Body of pancreas (tissue), 4 donors: ENCODE measurements around the gene ANAPC15. TPM values are rescaled to one million over a fixed set of nuclear protein-coding genes. Genes with fewer than 3 reads are reported as not detected.

Source experiments
- ATAC-seq: fragments of 150-250 bp; one replicate; pipeline ENCODE4 v1.9.1; 2016
- DNase-seq, 4 donors: peaks; one replicate each; pipeline ENCODE4 v3.0.0-alpha.2; 2019
- H3K27ac ChIP-seq, 4 donors: fragments of 200-600 bp; sonication (generic); 1 replicate in 3 of 4; 2 replicates in 1 of 4; pipeline versions ENCODE4 v1.5.1 to v1.6.1; 2016 to 2019; ENCODE audit warnings: mild to moderate bottlenecking in 1 of 4, mixed read lengths in 1 of 4, moderate library complexity in 1 of 4
- H3K27me3 ChIP-seq, 2 donors: fragments of 200-600 bp; sonication (generic); one replicate each; pipeline ENCODE4 v1.6.0; 2016; ENCODE audit warnings: mild to moderate bottlenecking in 1 of 2
- H3K36me3 ChIP-seq, 2 donors: fragments of 200-600 bp; sonication (generic); replicated peaks in 1 of 2; 2 replicates each; pipeline ENCODE4 v1.5.1; 2016; ENCODE audit warnings: low read depth in 2 of 2; ENCODE audit not compliant: insufficient read depth in 1 of 2
- H3K4me1 ChIP-seq: fragments of 200-600 bp; sonication (generic); one replicate; pipeline ENCODE4 v1.6.0; 2016
- H3K4me3 ChIP-seq, 2 donors: fragments of 200-600 bp; sonication (generic); 1 replicate in 1 of 2; 2 replicates in 1 of 2; pipeline ENCODE4 v1.5.1; 2016 to 2019
- H3K9me3 ChIP-seq, 3 donors: fragments of 200-600 bp; sonication (generic); 1 replicate in 2 of 3; 2 replicates in 1 of 3; pipeline ENCODE4 v1.5.1; 2016
- CTCF ChIP-seq, 7 experiments: fragments of 450-650 bp in 4 of 7; fragments of 200-600 bp in 3 of 7; sonication (generic) in 3 of 7; IDR thresholded peaks; one replicate each; pipeline ENCODE4 v1.5.1; 2016 to 2019; ENCODE audit warnings: antibody characterized with exemption in 7 of 7
- POLR2A ChIP-seq, 3 donors: fragments of 450-650 bp; IDR thresholded peaks; one replicate each; pipeline ENCODE4 v1.6.1; 2016; ENCODE audit warnings: antibody characterized with exemption in 3 of 3, mild to moderate bottlenecking in 2 of 3
- WGBS, 2 donors: methylation state at CpG; one replicate each; pipeline ENCODE4 v1.1.5; 2017; 5-methylcytosine and 5-hydroxymethylcytosine counted together
- intact Hi-C: fragments of 100-400 bp; cut with DNase I; formaldehyde crosslinking; loops from one replicate; pipeline ENCODE4 v1.15.1; 2023
- total RNA-seq, 2 donors: library from RNA; depleted of rRNA; stranded (reverse); fragments of >200 nt; gene quantifications; one replicate each; pipeline ENCODE4 v1.1.0, GENCODE V29; 2016

Gene ANAPC15
- total RNA-seq, 2 donors from 2014 or later = 14.2 to 22.1 TPM

DNA sequence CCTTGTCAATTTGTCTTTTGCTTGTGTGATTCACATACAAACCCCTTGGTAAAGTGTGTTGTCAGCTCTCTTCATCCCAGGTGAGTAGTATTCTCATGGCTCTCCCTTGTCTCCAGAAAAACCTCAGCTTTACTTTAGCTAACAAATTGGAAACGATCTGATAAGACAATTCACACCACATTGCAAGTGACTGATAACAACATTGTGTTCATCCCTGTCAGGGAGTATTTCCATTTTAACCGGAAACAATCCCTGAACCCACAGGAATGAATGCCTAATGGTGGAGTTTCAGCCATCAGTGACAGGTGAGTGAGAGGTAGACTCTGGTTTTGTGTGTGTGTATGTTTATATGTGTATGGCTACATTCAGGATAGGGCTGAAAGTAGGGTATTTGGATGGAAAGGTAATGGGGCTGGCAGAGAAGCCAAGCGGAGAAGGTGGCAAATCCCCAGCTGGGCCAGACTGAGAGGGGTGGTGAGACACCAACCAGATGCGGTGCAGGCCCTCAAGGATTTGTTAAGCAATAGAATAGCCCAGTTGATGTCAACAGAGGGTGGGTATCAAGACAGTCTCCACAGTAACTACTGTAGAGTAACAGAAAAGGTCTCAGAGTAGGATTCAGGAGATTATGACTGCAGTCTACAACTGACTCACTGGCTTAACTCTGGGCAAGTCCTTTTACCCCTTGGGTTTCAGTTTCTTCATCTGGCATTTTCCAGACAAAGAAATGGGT, 24.3 kb downstream of the ANAPC15 start:
- Histone ChIP-seq H3K27ac (no peak overlapping the region), H3K9me3 (no peaks in the 10 kb centered on the region), H3K4me3 (no peak overlapping the region), H3K27me3 (no peaks in the 10 kb centered on the region), H3K36me3 (no peaks in the 10 kb centered on the region), H3K4me1 (peaks cover 15% of the 10 kb centered on the region)
- no peak for ATAC-seq
- 73 to 84% methylated on average over 4 of the region's 4 CpGs for WGBS, 2 donors
- no peak for DNase-seq
- TF ChIP-seq CTCF (IDR thresholded peaks at IDR 0.05) (no peak), POLR2A (IDR thresholded peaks at IDR 0.05) (no peak)
- intact Hi-C loops = no loop called here

DNA sequence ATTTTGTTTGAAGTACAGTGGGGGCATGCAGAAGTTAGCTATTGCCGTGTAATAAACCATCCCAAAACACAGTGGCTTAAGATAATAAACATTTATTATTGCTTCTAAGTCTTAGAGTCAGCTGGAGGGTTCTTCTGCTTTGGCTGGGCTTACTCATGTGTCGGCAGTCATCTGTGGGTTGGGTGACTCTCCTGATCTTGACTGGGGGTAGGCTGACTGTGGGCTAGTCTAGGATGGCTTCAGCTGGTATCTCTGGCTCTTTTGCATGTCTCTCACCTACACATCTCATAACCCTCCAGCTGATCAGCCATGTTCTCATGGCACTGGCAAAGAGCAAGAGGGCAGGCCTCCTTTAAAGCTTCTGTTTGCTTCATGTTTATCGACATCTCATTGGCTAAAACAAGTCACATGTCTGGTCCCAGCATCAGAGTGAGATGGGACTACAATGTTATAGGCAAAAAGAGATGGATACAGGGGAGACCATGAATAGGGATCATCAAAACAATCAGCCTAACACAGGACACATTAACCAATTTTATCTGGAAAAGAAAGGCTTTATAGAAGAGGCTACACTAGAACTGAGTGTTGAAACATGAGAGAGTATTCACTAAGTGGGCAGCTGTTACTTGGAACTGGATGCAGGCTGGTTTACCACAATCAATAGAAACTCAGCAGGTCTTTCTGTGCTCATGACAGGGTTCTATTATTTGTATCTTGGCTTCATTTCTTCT, 26.7 kb downstream of the ANAPC15 start:
- peaks cover 13% of the 10 kb centered on the region for H3K4me1 ChIP-seq
- 92 to 94% methylated on average over 3 of the region's 3 CpGs for WGBS, 2 donors
- no peaks in the 10 kb centered on the region for H3K27me3 ChIP-seq
- ATAC-seq (no peak), DNase-seq (no peak)
- no peaks in the 10 kb centered on the region for H3K36me3 ChIP-seq
- H3K9me3 ChIP-seq = no peaks in the 10 kb centered on the region
- no peak overlapping the region for H3K27ac ChIP-seq
- intact Hi-C loops = no loop called here
- TF ChIP-seq CTCF (IDR thresholded peaks at IDR 0.05) (no peak), POLR2A (IDR thresholded peaks at IDR 0.05) (no peak)
- no peak overlapping the region for H3K4me3 ChIP-seq

DNA sequence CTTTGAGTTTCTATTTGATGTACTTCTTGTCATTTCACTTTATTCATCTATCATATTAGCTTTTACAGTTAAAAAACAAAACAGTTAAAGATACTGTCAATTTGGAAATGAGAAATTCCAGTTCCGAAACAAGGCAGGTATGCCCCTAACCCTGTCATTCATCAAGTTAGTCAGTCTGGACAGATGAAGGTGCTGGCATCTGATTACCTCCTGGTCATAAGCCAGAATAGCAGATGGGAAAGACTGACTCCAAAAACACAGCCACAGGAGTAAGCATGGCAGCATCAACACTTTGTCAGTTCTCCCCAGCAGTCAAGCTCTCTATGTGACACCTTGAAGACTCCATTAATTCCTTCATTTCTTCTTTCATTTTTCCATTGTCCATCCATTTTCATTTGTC, 27.5 kb downstream of the ANAPC15 start:
- H3K36me3 ChIP-seq = no peaks in the 10 kb centered on the region
- H3K4me1 ChIP-seq = peaks cover 13% of the 10 kb centered on the region
- ATAC-seq (no peak), DNase-seq (no peak)
- no peaks in the 10 kb centered on the region for H3K27me3 ChIP-seq
- no peak for TF ChIP-seq CTCF (IDR thresholded peaks at IDR 0.05)
- no peak for TF ChIP-seq POLR2A (IDR thresholded peaks at IDR 0.05)
- no peaks in the 10 kb centered on the region for H3K9me3 ChIP-seq
- H3K4me3 ChIP-seq = no peak overlapping the region
- no peak overlapping the region for H3K27ac ChIP-seq
- intact Hi-C loops = no loop called here
- 73 to 74% methylated on average over 1 of the region's 1 CpG for WGBS, 2 donors

DNA sequence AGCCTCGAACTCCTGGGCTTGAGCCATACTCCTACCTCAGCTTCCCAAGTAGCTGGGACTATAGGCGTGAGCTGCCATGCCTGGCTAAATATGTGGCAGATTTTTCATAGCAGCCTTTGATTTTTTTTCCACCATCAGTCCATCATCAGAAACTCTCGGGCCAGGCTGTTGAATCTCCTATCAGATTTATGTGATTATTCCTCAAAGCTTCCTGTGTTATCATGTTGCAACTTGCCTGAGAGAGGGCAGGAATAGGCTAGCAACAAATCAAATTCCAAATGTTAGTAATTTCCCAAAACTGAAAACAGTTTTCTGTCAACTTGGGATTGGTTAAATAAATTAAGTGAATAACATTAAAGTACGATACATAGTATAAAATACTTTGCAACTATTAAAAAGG, 28.4 kb downstream of the ANAPC15 start:
- H3K9me3 ChIP-seq = no peaks in the 10 kb centered on the region
- TF ChIP-seq CTCF (IDR thresholded peaks at IDR 0.05) (no peak), POLR2A (IDR thresholded peaks at IDR 0.05) (no peak)
- no peak overlapping the region for H3K4me3 ChIP-seq
- no peak for ATAC-seq
- no peaks in the 10 kb centered on the region for H3K27me3 ChIP-seq
- no peak overlapping the region for H3K27ac ChIP-seq
- intact Hi-C loops = no loop called here
- 81 to 93% methylated on average over 4 of the region's 4 CpGs for WGBS, 2 donors
- no peaks in the 10 kb centered on the region for H3K36me3 ChIP-seq
- peaks cover 14% of the 10 kb centered on the region for H3K4me1 ChIP-seq
- DNase-seq = no peak
